ENCODE results near the gene BTAF1.

DNA sequence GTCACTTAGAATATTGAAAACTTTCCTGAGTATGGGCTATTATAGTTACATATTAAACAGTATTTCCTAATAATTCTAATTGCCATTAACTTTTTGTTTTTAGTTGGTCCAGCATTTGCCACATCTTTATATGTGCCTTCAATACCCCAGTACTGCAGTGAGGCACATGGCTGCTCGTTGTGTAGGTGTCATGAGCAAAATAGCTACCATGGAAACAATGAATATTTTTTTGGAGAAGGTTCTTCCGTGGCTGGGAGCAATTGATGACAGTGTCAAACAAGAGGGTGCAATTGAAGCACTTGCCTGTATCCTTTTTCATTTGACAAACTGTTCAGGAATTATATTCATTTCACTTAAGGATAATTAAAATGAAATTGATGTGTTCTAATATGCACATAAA is 72.7 kb downstream of the BTAF1 start:
- TF ChIP-seq POLR2A (IDR thresholded peaks at IDR 0.05) = no peak
- TF ChIP-seq, protein P1, sequence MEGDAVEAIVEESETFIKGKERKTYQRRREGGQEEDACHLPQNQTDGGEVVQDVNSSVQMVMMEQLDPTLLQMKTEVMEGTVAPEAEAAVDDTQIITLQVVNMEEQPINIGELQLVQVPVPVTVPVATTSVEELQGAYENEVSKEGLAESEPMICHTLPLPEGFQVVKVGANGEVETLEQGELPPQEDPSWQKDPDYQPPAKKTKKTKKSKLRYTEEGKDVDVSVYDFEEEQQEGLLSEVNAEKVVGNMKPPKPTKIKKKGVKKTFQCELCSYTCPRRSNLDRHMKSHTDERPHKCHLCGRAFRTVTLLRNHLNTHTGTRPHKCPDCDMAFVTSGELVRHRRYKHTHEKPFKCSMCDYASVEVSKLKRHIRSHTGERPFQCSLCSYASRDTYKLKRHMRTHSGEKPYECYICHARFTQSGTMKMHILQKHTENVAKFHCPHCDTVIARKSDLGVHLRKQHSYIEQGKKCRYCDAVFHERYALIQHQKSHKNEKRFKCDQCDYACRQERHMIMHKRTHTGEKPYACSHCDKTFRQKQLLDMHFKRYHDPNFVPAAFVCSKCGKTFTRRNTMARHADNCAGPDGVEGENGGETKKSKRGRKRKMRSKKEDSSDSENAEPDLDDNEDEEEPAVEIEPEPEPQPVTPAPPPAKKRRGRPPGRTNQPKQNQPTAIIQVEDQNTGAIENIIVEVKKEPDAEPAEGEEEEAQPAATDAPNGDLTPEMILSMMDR (IDR thresholded peaks at IDR 0.05) = no peak
- no peak for TF ChIP-seq EP300 (IDR thresholded peaks at IDR 0.05)
